NCI-H187 (cell line): ENCODE results near the gene CLIC3.

Source experiments
- DNase-seq, 2 experiments: peaks; one replicate each; lab custom pipeline; 2025; lab: John Stamatoyannopoulos, UW

The CLIC3 gene

GRCh38 chr9:137000177-137000930 is 4.0 kb upstream of the CLIC3 start:
- no peak for DNase-seq

GRCh38 chr9:136997830-136998234 is 1.5 kb upstream of the CLIC3 start:
- no peak for DNase-seq

GRCh38 chr9:136997371-136997770 is 1.0 kb upstream of the CLIC3 start:
- no peak for DNase-seq

DNA sequence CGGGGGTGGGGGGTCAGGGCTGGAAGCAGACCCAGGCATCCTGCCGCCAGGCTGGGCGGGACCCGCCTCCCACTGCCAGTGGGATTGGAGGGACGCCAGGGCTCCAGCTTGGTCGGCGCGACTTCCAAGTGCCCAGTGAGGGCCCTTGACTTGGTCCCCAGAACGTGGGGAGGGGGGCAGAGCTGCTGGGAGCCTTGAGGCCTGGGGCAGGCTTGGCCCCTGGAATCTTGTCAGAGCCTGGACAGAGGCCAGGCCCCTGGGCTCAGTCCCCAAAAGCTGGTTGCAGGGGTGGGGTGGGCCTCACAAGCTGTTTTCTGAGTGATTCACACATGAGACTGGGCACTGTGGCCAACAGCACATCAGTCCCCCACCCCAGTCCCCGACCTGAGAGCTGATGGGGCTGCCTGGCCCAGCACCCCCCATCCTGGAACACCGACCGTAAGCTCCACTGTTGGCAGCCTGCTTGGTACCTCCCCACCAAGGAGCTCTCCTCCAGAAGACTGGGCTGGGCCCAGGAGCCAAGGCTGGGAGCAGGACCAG is 526 bp downstream of the CLIC3 start:
- DNase-seq, result no peak

DNA sequence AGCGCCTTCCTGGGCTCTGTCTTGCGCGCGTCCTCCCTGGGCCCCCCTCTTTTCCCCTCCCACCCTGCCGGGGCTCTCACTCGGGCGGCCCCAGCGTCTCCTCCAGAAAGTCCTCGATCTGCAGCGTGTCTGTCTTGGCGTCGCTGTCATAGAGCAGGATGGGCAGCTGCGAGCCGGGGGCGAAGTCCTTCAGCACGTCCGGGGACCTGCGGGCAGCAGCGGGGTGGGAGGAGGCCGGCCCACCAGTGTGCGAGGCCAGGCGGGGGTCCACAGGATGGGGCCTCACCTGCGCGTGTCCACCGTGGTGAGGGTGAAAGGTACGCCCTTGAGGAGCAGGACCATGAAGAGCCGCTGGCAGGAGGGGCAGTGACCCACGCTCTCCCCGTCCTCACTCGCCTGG is 1.0 kb downstream of the CLIC3 start:
- DNase-seq, result no peak

GRCh38 chr9:136994888-136995230 is 1.5 kb downstream of the CLIC3 start:
- DNase-seq, result no peak

- no peak for DNase-seq
Measured at GRCh38 chr9:136994180-136994887, 2.0 kb downstream of the CLIC3 start.

DNA sequence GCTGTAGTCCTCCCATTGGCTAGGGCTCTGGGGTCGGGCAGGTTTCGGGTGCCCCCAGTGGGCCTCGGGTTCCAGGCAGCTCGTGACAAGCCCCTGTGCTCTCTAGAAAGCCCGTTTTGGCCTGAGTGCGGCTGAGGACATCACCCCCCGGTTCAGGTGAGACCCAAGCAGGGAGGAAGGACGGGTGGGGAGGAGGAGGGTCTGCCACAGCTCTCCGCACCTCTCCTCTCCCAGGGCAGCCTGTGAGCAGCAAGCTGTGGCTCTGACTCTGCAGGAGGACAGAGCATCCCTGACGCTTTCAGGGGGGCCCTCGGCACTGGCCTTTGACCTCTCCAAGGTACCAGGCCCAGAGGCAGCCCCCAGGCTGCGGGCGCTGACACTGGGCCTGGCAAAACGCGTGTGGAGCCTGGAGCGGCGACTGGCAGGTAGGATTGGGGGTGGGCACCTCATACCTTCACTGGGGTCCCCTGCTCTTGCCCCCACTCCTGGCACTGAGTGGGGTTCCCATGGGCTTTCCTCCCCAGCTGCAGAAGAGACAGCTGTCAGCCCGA is 3.5 kb downstream of the CLIC3 start:
- DNase-seq, result no peak

- peak; percentile 45 to 72 for DNase-seq
Measured at GRCh38 chr9:136991993-136992818, 4.2 kb downstream of the CLIC3 start, which contains the start of gene PAXX. PAXX (plus strand) TSS chr9:136992422; CDS start chr9:136992444, 22 bp downstream.

DNA sequence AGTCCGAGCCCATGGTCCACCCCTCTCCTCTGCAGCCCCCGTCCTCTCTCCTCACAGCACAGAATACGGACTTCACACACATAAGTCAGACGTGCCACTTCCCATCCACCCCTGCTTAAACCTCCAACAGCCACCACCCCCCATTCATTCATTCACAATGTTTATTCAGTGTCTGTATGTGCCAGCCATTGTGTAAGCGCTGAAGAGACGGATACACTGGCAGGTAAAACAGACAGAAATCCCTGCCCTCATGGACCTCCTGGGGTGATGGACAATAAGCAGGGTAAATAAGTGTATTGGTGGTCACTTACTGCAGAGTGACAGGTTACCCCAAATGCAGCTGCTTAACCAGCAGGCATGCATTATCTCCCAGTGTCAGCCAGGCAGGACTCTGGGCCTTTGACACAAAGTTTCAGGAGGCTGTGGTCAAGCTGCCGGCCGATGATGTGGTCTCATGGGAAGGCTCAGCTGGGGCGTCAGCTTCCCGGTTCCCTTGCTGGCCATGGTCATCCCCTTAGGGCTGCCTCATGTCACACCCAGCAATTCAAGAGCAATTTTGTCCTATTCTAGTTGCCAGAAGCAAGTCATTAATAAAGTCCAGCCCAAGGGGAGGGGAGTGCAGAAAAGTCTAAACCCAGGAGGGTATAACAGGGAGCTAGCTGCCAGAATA is 6.0 kb downstream of the CLIC3 start:
- DNase-seq, result no peak

- no peak for DNase-seq
Measured at GRCh38 chr9:136988872-136989271, 7.5 kb downstream of the CLIC3 start.

DNA sequence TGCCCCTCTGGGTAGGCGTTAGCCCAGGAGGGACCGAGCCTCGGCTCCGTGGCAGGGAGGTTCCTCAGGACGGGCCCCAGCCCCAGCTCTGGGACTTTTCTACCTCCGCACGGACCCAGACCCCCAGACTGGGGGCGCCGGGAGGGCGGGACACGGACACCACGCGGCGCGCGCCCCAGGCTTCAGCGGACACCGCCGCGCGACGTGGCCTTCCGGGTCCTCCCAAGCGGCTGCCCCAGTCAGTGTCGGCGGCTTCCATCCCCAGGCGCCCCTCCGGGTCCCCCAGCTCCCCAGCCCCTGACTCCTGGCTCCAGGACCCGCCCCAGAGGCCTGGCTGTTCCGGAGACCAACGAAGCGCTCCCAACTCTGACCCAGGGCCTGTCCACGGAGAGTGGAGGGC is 10.5 kb downstream of the CLIC3 start:
- no peak for DNase-seq

- DNase-seq, result no peak
Measured at GRCh38 chr9:136985027-136985602, 11.3 kb downstream of the CLIC3 start.

GRCh38 chr9:136984464-136985026 is 11.8 kb downstream of the CLIC3 start:
- DNase-seq, result no peak

DNA sequence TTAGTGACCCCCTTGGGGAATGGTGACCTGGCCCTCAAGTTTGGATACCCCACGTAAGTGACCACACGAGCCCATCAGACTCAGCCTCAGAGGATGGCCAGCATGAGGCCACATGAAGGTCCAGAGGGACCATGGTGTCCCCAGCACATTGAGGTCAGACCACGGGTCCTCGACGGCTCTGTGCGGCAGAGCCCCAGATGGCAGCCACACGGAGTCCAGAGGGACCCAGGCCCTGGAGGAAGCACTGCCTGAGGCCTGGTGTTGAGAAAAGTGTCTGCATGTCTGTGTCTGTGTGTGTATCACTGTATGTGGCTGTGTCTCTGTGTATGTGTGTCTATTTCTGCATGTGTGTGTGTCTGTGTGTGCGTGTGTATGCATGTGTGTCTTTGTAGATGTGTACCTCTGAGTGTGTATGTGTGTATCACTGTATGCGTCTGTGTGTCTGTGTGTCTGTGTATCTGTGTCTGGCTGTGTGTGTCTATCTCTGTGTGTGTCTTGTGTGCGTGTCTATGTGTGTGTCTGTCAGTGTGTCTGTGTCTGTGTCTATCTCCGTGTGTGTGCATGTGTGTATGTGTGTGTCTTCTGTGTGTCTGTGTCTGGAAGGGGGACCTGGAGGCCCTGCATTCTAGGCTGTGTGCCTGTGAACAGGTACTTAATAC is 12.6 kb downstream of the CLIC3 start:
- DNase-seq, result no peak

DNA sequence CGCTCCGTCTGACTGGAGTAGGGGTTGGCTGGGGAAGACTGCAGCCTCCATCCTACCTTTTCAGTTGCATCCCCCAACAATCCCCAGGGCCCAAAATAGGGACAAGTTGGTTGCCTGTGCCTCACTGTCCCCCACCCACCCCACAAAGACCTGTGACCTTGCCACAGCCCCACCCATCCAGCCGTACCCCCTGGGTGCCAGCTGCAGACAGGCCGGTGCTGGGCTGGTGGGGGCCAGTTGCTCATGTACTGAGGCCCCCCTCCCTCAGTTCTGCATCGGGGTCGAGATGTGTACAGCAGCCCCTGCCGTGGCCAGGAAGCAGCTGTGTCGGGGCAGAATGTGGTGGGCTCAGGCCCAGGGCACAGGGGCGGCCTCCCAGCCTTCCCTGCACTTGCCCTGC is 13.2 kb downstream of the CLIC3 start:
- DNase-seq, result no peak

DNA sequence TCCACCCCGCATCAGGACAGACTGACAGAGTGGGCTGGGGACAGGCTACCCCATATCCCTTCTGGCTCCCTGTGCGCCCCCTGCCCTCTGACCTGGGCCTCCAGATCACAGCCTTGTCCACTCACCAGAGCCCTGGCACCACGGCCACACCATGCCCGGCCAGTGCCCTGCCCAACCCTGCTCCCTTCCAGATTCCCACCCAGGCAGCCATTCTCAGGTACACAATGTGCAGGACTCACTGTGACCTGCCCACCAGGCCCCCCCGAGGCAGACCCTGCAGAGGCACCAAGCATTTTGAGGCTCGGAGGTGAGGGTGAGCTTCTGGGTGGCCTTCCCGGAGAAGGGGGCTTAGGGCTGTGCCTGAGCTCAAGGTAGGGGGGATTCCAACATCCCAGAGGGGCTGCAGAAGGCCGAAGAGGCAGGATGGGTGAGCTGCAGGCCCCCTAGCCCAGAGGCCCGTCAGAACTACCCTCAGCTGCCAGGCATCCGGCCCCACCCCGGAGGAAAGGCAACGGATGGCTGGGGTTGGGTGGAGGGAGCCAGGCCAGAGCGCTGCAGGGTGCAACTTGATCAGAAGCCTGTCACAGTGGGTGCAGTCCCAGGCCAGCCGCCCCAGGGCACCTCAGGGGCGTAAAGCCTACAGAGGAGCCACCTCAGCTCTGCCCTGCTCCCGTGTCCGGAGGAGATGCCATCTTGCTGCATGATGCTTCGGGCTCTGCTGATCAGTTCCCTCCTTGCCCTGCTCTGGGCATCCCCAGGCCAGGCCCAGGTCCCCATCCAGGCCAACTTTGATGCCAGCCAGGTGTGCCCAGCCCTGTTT is 13.9 kb downstream of the CLIC3 start, which contains the start of gene LCNL1:
Gene LCNL1, plus strand, starts transcription at position 762 of the 820 bp plus-strand sequence. CDS start 594 bp downstream, outside the sequence.
- no peak for DNase-seq

GRCh38 chr9:136981588-136982231 is 14.7 kb downstream of the CLIC3 start:
- DNase-seq, result no peak
